BE2C (cell line): ENCODE data around the gene ANKRD40.

Experiments
- DNase-seq: peaks from one replicate; pipeline ENCODE4 v3.0.0-alpha.2; 2020
- H3K27me3 ChIP-seq: fragments of 250-450 bp; sonication (Bioruptor Pico); 2 replicates; pipeline ENCODE4 v1.5.1; 2020; ENCODE audit warnings: mild to moderate bottlenecking
- H3K36me3 ChIP-seq: fragments of 250-450 bp; sonication (Bioruptor Pico); 2 replicates; pipeline ENCODE4 v1.5.1; 2020; ENCODE audit warnings: mild to moderate bottlenecking
- H3K4me1 ChIP-seq: fragments of 250-450 bp; sonication (Bioruptor Pico); 2 replicates; pipeline ENCODE4 v1.5.1; 2020
- H3K4me3 ChIP-seq: 2 replicates; pipeline ENCODE4 v1.5.1; 2011; ENCODE audit warnings: low read depth, low read length
- H3K9me3 ChIP-seq: fragments of 250-450 bp; sonication (Bioruptor Pico); 2 replicates; pipeline ENCODE4 v1.5.1; 2020
- CTCF ChIP-seq: IDR thresholded peaks from 2 replicates; pipeline ENCODE4 v1.5.1; 2012; ENCODE audit warnings: mild to moderate bottlenecking, low read depth, low read length

The ANKRD40 gene

GRCh38 chr17:50722746-50723145, 15.0 kb upstream of the ANKRD40 start:
- Histone ChIP-seq H3K9me3 (no peaks in the 10 kb centered on the region), H3K27me3 (no peaks in the 10 kb centered on the region), H3K4me1 (peaks cover 6% of the 10 kb centered on the region), H3K36me3 (peaks cover 19% of the 10 kb centered on the region), H3K4me3 (peak overlapping the region; percentile 25)
- no peak for DNase-seq
- no peak for TF ChIP-seq CTCF

GRCh38 chr17:50721194-50722010, 13.7 kb upstream of the ANKRD40 start:
- H3K4me3 ChIP-seq = peak overlapping the region; percentile 91
- DNase-seq = no peak
- TF ChIP-seq CTCF = no peak
- H3K27me3 ChIP-seq = no peaks in the 10 kb centered on the region
- peaks cover 15% of the 10 kb centered on the region for H3K36me3 ChIP-seq
- peaks cover 6% of the 10 kb centered on the region for H3K4me1 ChIP-seq
- no peaks in the 10 kb centered on the region for H3K9me3 ChIP-seq

GRCh38 chr17:50719924-50720794, 12.4 kb upstream of the ANKRD40 start:
- Histone ChIP-seq H3K4me3 (peak overlapping the region; percentile 91), H3K27me3 (no peaks in the 10 kb centered on the region), H3K36me3 (peaks cover 13% of the 10 kb centered on the region), H3K9me3 (no peaks in the 10 kb centered on the region), H3K4me1 (peaks cover 12% of the 10 kb centered on the region)
- no peak for TF ChIP-seq CTCF
- no peak for DNase-seq

- Histone ChIP-seq H3K4me1 (peaks cover 12% of the 10 kb centered on the region), H3K4me3 (peak within 1 kb of the TSS; percentile 91), H3K36me3 (peaks cover 9% of the 10 kb centered on the region), H3K27me3 (no peaks in the 10 kb centered on the region), H3K9me3 (no peaks in the 10 kb centered on the region)
- TF ChIP-seq CTCF = no peak
- peak; percentile 97 for DNase-seq
These were observed 11.6 kb upstream of the ANKRD40 start, which contains the start of gene LUC7L3 for GRCh38 chr17:50719144-50719923. TSS of gene LUC7L3 (plus strand) at chr17:50719603. CDS start at chr17:50719733, 130 bp downstream.

- no peak for DNase-seq
- no peaks in the 10 kb centered on the region for H3K36me3 ChIP-seq
These were observed 7.8 kb upstream of the ANKRD40 start for GRCh38 chr17:50715471-50715870.

More at GRCh38 chr17:50715471-50715870, 7.8 kb upstream of the ANKRD40 start:
- H3K27me3 ChIP-seq = no peaks in the 10 kb centered on the region
- TF ChIP-seq CTCF = no peak
- no peaks in the 10 kb centered on the region for H3K9me3 ChIP-seq
- peaks cover 7% of the 10 kb centered on the region for H3K4me1 ChIP-seq
- no peak overlapping the region for H3K4me3 ChIP-seq
